ENCODE results near the gene OR6M1. TPM values are rescaled to one million over a fixed set of nuclear protein-coding genes. Genes with fewer than 3 reads are reported as not detected.

Gene OR6M1
- total RNA-seq, 4 donors from 2014 or later, result not detected

- no peaks in the 10 kb centered on the region for H3K9me3 ChIP-seq
- H3K27ac ChIP-seq, result no peak overlapping the region
- no peaks in the 10 kb centered on the region for H3K27me3 ChIP-seq
- intact Hi-C loops (cut with DNase I; ENCODE audit: low total_unique reads), result no loop called here
- no peaks in the 10 kb centered on the region for H3K4me1 ChIP-seq
- no peak overlapping the region for H3K4me3 ChIP-seq
- no peak for DNase-seq
- TF ChIP-seq POLR2A (IDR thresholded peaks at IDR 0.05), result no peak
- TF ChIP-seq, protein P1, sequence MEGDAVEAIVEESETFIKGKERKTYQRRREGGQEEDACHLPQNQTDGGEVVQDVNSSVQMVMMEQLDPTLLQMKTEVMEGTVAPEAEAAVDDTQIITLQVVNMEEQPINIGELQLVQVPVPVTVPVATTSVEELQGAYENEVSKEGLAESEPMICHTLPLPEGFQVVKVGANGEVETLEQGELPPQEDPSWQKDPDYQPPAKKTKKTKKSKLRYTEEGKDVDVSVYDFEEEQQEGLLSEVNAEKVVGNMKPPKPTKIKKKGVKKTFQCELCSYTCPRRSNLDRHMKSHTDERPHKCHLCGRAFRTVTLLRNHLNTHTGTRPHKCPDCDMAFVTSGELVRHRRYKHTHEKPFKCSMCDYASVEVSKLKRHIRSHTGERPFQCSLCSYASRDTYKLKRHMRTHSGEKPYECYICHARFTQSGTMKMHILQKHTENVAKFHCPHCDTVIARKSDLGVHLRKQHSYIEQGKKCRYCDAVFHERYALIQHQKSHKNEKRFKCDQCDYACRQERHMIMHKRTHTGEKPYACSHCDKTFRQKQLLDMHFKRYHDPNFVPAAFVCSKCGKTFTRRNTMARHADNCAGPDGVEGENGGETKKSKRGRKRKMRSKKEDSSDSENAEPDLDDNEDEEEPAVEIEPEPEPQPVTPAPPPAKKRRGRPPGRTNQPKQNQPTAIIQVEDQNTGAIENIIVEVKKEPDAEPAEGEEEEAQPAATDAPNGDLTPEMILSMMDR (IDR thresholded peaks at IDR 0.05), result no peak
- no peaks in the 10 kb centered on the region for H3K36me3 ChIP-seq
Measured at GRCh38 chr11:123762422-123762821, 43.7 kb downstream of the OR6M1 start.

DNA sequence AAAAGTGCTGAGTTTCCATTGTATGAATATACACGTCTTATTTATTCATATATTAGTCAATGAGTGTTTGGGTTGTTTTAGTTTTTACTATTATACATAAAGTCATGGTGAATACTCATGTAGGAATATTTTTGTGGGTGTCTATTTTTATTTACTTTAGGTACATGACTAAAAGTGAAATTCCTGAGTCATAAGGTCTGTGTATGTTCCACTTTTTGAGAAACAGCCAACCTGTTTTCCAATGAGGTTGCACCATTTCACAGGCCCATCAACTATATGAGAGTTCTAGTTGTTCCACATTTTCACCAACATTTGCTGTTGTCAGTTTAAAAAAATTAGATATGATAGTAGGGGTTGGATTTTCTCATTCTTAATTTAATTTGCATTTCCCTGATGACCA is 45.3 kb downstream of the OR6M1 start:
- Histone ChIP-seq H3K27ac (no peak overlapping the region), H3K36me3 (no peaks in the 10 kb centered on the region), H3K27me3 (no peaks in the 10 kb centered on the region)

DNA sequence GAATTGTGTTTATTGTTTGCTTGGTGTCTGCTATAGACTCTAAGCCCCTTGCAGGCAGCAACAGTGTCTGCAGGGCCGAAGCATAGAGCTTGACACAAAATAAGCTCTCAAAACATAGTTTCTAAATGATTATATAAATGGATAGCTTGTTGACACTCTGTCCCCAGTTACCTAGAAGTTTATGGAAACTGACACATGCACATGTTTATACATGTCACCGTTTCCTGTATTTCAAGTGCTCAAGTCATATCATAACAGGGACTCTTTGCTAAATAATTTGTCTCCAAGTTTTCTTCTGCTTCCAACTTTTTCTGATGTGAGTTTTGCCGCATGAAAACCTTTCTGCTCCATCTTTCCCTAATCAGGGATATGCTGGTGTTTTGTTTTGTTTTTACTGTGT is 48.2 kb downstream of the OR6M1 start:
- Histone ChIP-seq H3K36me3 (no peaks in the 10 kb centered on the region), H3K27me3 (no peaks in the 10 kb centered on the region), H3K27ac (no peak overlapping the region), H3K4me3 (no peak overlapping the region), H3K4me1 (no peaks in the 10 kb centered on the region), H3K9me3 (no peaks in the 10 kb centered on the region)
- no peak for DNase-seq
- intact Hi-C loops (cut with DNase I; ENCODE audit: low total_unique reads), result no loop called here
- TF ChIP-seq POLR2A (IDR thresholded peaks at IDR 0.05), result no peak
- TF ChIP-seq, protein P1 (IDR thresholded peaks at IDR 0.05), result no peak

More for the DNA sequence above, 45.3 kb downstream of the OR6M1 start:
- H3K4me3 ChIP-seq, result no peak overlapping the region
- TF ChIP-seq, protein P1 (IDR thresholded peaks at IDR 0.05), result no peak
- no peak for TF ChIP-seq POLR2A (IDR thresholded peaks at IDR 0.05)
- intact Hi-C loops (cut with DNase I; ENCODE audit: low total_unique reads), result no loop called here
- H3K9me3 ChIP-seq, result no peaks in the 10 kb centered on the region
- H3K4me1 ChIP-seq, result no peaks in the 10 kb centered on the region
- DNase-seq, result no peak

GRCh38 chr11:123755813-123756212 is 50.3 kb downstream of the OR6M1 start:
- H3K4me3 ChIP-seq, result no peak overlapping the region
- DNase-seq, result no peak
- no peaks in the 10 kb centered on the region for H3K4me1 ChIP-seq
- no peaks in the 10 kb centered on the region for H3K27me3 ChIP-seq
- H3K27ac ChIP-seq, result no peak overlapping the region
- H3K9me3 ChIP-seq, result no peaks in the 10 kb centered on the region
- TF ChIP-seq POLR2A (IDR thresholded peaks at IDR 0.05), result no peak
- TF ChIP-seq, protein P1 (IDR thresholded peaks at IDR 0.05), result no peak
- no peaks in the 10 kb centered on the region for H3K36me3 ChIP-seq
- intact Hi-C loops (cut with DNase I; ENCODE audit: low total_unique reads), result no loop called here

Small RNA genes lying within 50 kb of the gene (small RNA-seq; reads per million reads assigned to genes)
- gene RNU1-21P, result not detected

Other genes starting within 250 kb of the OR6M1 start
- 1 to 10 TPM in 3 of 4 donors, under 1 TPM in 1; 0.51 to 2.8 (median 2.0) TPM for gene SCN3B, start 151.7 kb downstream of the OR6M1 start, total RNA-seq
- gene ZNF202, start 64.7 kb downstream of the OR6M1 start, total RNA-seq, result 10 to 100 TPM in 2 of 4 donors, 1 to 10 TPM in 1, under 1 TPM in 1; 0.77 to 23.3 (median 12.7) TPM
- not detected for gene OR6X1, start 51.8 kb downstream of the OR6M1 start, total RNA-seq
- not detected for gene TMEM225, start 79.3 kb upstream of the OR6M1 start, total RNA-seq
- under 1 TPM in 1 of 4 donors, not detected in 3; 0.07 TPM for gene OR8D4, start 95.8 kb upstream of the OR6M1 start, total RNA-seq
- not detected for gene OR4D5, start 133.3 kb upstream of the OR6M1 start, total RNA-seq
- not detected for gene OR6T1, start 137.5 kb upstream of the OR6M1 start, total RNA-seq
- gene OR10S1, start 171.4 kb upstream of the OR6M1 start, total RNA-seq, result not detected
- not detected for gene OR10G6, start 188.8 kb upstream of the OR6M1 start, total RNA-seq
- gene OR10G4, start 206.6 kb upstream of the OR6M1 start, total RNA-seq, result under 1 TPM in 1 of 4 donors, not detected in 3; 0.28 TPM
- under 1 TPM in 1 of 4 donors, not detected in 3; 0.83 TPM for gene OR10G9, start 216.7 kb upstream of the OR6M1 start, total RNA-seq
- not detected for gene OR10G8, start 220.4 kb upstream of the OR6M1 start, total RNA-seq
- not detected for gene OR10G7, start 235.0 kb upstream of the OR6M1 start, total RNA-seq